ENCODE data around the gene ENTPD2.

- no peak for TF ChIP-seq POLR2AphosphoS5 (IDR thresholded peaks at IDR 0.05)
- TF ChIP-seq CTCF (IDR thresholded peaks at IDR 0.05) = no peak
Measured at GRCh38 chr9:137063311-137064026, 9.6 kb upstream of the ENTPD2 start.
